Subcutaneous abdominal adipose tissue (tissue), 5 donors: ENCODE results near the gene LPP.

Experiments
- H3K27ac ChIP-seq: one replicate; pipeline ENCODE4 v1.7.0; 2013; ENCODE audit warnings: low read depth, mild to moderate bottlenecking, inconsistent platforms, low read length, moderate library complexity
- H3K27me3 ChIP-seq, 5 donors: one replicate each; pipeline ENCODE4 v1.7.0; 2013; ENCODE audit warnings: low read length in 5 of 5, inconsistent platforms in 1 of 5; ENCODE audit not compliant: control insufficient read depth in 5 of 5, insufficient read depth in 4 of 5
- H3K36me3 ChIP-seq, 5 donors: one replicate each; pipeline ENCODE4 v1.7.0; 2013; ENCODE audit warnings: low read length in 5 of 5; ENCODE audit not compliant: control insufficient read depth in 5 of 5, insufficient read depth in 5 of 5
- H3K4me1 ChIP-seq, 5 donors: one replicate each; pipeline ENCODE4 v1.7.0; 2013; ENCODE audit warnings: low read length in 5 of 5, mild to moderate bottlenecking in 3 of 5, moderate library complexity in 1 of 5; ENCODE audit not compliant: control insufficient read depth in 5 of 5, insufficient read depth in 5 of 5
- H3K4me3 ChIP-seq, 5 donors: one replicate each; pipeline ENCODE4 v1.7.0; 2013; ENCODE audit warnings: low read length in 5 of 5, low read depth in 1 of 5
- H3K9ac ChIP-seq, 5 donors: one replicate each; pipeline ENCODE4 v1.7.0; 2013; ENCODE audit warnings: low read length in 5 of 5, mild to moderate bottlenecking in 4 of 5, moderate library complexity in 3 of 5
- H3K9me3 ChIP-seq, 5 donors: one replicate each; pipeline ENCODE4 v1.7.0; 2013; ENCODE audit warnings: low read length in 5 of 5; ENCODE audit not compliant: control insufficient read depth in 5 of 5
- donor health status: healthy.
- donor health status: healthy.
- donor health status: healthy.
- donor health status: healthy.
- donor health status: healthy.

Gene LPP

DNA sequence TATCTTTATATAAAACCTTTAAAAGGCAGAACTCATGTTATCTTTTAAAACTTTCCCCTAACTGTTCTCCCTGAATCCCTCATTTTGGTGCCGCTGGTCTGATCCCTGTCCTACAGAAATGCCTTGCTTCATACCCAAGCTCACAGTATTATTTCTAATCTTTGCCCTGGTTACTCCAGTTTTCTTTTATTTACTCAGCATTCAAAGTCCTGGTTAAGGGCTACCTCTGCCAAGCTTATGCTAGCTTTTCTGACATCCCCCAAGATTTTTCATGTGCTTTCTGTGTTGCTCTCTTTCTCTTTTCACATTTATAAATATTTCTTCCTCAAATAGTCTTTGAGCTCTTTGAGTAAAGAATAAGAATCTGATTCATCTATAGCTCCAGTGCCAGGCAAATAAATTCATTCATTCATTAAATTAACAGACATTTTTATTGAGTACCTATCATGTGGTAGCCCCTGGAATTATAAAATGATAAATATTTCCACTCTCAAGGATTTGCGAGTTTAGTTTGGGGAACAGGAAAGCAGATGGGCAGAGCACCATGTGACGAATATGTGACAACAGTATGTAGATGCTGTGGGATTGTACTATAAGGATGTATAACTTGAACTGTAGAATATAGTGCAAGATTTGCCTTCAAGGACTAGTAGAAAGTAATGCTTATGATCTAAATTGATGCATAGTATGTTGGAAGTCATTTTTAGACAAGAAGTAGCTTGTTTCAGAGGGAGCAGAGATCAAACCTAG lies 247.5 kb downstream of the LPP start:
- Histone ChIP-seq H3K27me3 (no peaks in the 10 kb centered on the region), H3K9ac (no peak overlapping the region), H3K36me3 (peaks cover 2 to 6% (median 5%) of the 10 kb centered on the region in 5 donors), H3K4me1 (peaks cover 0 to 32% (median 29%) of the 10 kb centered on the region in 5 donors), H3K4me3 (no peak overlapping the region), H3K9me3 (no peaks in the 10 kb centered on the region), H3K27ac (peak overlapping the region; percentile 3)

DNA sequence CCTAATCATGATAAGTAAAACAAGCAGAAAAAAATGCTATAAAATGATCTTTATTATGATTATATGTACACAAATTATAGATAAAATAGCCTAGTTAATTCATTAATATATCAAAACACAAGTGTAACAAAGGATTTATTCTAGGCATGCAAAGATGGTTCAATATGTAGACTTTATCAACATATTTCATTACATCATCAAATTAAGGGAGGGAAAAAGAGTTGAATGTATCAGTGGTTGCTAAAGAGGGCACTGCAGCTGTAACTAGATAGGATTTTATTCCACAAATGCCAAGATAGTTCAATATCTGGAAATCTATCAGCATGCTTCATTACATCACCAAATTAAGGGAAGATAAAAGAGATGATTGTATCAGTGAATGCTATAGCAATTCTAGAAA lies 248.3 kb downstream of the LPP start:
- Histone ChIP-seq H3K36me3 (peaks cover 8 to 11% (median 10%) of the 10 kb centered on the region in 5 donors), H3K27me3 (no peaks in the 10 kb centered on the region), H3K9ac (no peak overlapping the region), H3K27ac (no peak overlapping the region), H3K4me3 (no peak overlapping the region), H3K9me3 (no peaks in the 10 kb centered on the region), H3K4me1 (peaks cover 0 to 24% (median 22%) of the 10 kb centered on the region in 5 donors)

DNA sequence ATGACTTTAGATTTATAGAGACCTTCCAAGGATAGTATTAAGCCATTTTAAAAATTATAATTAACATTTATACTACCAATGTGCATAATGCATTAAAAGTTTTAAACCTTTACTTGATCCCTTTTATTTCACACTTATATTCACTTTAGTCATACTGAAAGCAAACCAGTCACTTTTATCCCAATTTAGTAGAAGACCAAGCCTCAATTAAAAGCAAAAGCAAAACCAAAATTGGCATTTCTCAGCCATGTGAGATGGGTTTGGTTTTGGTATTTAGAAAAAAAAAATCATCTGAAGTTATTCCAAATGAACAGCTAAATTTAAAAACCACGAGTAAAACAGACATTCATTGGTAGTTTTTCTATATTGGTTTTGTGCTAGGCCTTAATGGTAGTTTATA lies 249.4 kb downstream of the LPP start:
- H3K4me3 ChIP-seq, result no peak overlapping the region
- H3K27me3 ChIP-seq, result no peaks in the 10 kb centered on the region
- peaks cover 0 to 16% (median 10%) of the 10 kb centered on the region in 5 donors for H3K4me1 ChIP-seq
- H3K27ac ChIP-seq, result no peak overlapping the region
- H3K9ac ChIP-seq, result peak overlapping the region in 1 of 5 donors; percentile 25
- H3K9me3 ChIP-seq, result no peaks in the 10 kb centered on the region
- peaks cover 10 to 17% (median 13%) of the 10 kb centered on the region in 5 donors for H3K36me3 ChIP-seq

DNA sequence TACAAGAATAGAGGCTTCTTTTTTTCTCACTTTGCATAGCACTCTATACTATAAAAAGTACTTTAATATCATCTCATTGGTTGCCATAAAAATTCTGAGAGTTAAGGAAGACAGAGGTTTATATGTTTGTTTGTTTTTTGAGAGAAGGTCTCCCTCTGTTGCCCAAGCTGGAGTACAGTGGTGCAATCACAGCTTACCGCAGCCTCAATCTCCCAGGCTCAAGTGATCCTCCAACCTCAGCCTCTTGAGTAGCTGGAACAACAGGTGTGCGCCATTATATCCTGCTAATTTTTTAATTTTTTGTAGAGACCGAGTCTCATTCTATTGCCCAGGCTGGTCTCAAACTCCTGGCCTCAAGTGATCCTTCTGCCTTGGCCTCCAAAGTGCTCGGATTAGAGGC lies 250.2 kb downstream of the LPP start:
- Histone ChIP-seq H3K4me1 (peaks cover 0 to 16% (median 9%) of the 10 kb centered on the region in 5 donors), H3K4me3 (no peak overlapping the region), H3K27ac (no peak overlapping the region), H3K9me3 (no peaks in the 10 kb centered on the region), H3K9ac (no peak overlapping the region), H3K27me3 (no peaks in the 10 kb centered on the region), H3K36me3 (peaks cover 10 to 17% (median 15%) of the 10 kb centered on the region in 5 donors)

DNA sequence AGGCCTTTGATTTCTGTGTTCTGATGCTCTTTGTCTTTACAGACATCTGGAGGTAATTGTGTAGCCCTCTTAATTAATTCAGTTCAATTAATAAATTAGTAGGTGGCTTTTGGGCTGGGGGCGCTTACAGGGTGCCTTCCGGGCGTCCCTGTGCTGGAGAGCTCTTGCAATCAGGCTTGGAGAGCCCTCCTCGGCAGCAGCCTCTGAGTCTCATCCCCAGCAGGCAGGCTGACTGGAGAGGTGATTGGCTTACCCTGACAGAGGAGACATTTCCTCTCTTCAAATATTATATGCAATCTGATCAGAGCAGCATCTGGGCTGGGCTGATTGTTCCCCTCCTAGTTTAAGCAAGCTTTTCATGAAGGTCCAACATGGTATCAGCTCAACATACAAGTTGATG lies 250.7 kb downstream of the LPP start:
- no peak overlapping the region for H3K27ac ChIP-seq
- H3K9me3 ChIP-seq, result no peaks in the 10 kb centered on the region
- H3K9ac ChIP-seq, result no peak overlapping the region
- no peaks in the 10 kb centered on the region for H3K27me3 ChIP-seq
- peaks cover 10 to 17% (median 15%) of the 10 kb centered on the region in 5 donors for H3K36me3 ChIP-seq
- no peak overlapping the region for H3K4me3 ChIP-seq
- peaks cover 0 to 16% (median 9%) of the 10 kb centered on the region in 5 donors for H3K4me1 ChIP-seq

DNA sequence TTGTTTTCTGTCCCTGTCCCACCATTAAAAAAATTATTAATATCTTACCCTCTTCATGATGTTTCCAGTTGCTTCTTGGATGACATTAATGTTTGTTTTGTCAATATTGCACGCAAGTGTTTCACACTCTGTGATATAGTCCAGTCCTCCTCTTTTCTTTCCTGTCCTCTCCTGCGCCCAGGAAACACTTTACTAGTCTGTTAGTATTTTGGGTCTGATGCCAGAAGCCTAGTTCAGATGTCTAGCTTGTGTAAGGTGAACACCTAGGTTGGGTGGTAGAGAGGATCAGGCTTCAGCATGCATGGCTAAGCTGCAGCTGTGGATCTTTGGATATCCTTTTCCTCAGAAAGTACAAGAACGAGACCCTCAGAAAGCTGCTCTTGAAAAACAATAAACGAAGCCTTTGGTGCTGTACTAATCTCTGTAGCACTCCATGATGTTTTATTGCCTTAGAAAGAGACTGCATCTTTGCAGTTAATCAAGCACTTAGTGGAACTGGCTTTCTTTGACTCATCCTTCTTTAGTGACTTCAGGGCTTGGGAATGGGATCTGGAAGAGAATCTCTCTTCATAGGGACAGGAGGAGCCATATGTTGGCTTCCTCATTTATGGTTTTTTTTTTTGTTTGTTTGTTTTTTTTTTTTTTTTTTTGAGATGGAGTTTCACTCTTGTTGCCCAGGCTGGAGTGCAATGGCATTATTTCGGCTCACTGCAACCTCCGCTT lies 253.4 kb downstream of the LPP start:
- Histone ChIP-seq H3K27ac (no peak overlapping the region), H3K4me3 (no peak overlapping the region), H3K9me3 (no peaks in the 10 kb centered on the region), H3K4me1 (peaks cover 0 to 3% (median 0%) of the 10 kb centered on the region in 5 donors), H3K9ac (no peak overlapping the region), H3K27me3 (no peaks in the 10 kb centered on the region), H3K36me3 (peaks cover 10 to 18% (median 16%) of the 10 kb centered on the region in 5 donors)

DNA sequence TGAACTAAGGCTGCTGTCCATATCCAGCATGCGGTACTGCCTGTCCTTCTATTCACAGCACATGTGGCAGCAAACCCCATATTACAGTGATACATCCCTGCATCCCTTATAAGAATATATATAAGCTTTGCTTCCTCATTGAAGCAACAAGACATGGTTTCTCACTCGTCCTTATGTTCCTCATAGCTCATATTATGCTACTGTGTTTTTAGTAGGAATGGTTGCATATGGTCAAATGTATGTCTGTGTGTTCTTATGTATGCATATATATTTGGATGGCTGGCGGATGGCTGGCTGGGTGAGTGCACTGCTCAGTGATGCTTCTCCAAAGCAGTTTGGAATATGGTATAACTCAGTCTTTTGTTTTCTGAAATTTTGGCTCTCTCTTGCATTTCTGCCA lies 254.9 kb downstream of the LPP start:
- H3K27ac ChIP-seq, result no peak overlapping the region
- H3K9me3 ChIP-seq, result no peaks in the 10 kb centered on the region
- H3K4me1 ChIP-seq, result no peaks in the 10 kb centered on the region
- H3K9ac ChIP-seq, result no peak overlapping the region
- peaks cover 10 to 19% (median 17%) of the 10 kb centered on the region in 5 donors for H3K36me3 ChIP-seq
- no peak overlapping the region for H3K4me3 ChIP-seq
- no peaks in the 10 kb centered on the region for H3K27me3 ChIP-seq

DNA sequence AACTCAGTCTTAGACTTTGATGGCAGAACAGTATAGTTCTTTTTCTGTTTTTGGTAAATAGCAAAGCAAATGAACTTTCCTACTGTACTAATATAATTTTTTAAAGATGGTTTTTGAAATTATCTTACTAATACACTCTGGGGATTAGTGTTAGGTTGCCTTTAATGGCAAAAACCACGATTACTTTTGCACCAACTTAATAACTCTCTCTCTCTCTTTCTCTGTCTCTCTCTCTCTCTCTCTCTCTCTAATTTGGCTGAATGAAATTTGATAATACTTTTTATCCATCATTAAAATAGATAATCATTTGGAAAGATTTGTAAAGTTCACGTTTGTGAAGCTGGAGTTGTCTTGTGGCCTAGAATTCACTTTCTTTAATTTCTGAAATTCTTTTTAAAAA lies 257.8 kb downstream of the LPP start:
- Histone ChIP-seq H3K4me3 (no peak overlapping the region), H3K9ac (no peak overlapping the region), H3K4me1 (no peaks in the 10 kb centered on the region), H3K9me3 (no peaks in the 10 kb centered on the region), H3K36me3 (peaks cover 2 to 12% (median 11%) of the 10 kb centered on the region in 5 donors), H3K27ac (no peak overlapping the region), H3K27me3 (no peaks in the 10 kb centered on the region)

DNA sequence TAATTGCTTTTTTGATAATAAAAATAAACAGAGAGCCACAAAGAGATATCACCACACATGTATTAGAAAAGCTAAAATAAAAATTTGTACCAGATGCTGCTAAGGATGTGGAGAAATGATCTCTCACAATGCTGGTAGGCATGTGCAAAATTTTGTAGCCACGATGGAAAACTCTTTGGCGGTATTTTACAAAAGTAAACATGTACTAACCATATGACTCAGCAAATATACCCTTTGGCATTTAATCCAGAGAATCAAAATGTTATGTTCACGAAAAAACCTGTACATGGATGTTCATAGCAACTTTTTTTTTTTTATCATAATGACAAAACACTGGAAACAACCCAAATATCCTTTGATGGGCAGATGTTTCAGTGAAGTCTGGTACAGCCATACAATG lies 261.2 kb downstream of the LPP start:
- Histone ChIP-seq H3K36me3 (peaks cover 0 to 3% (median 0%) of the 10 kb centered on the region in 5 donors), H3K4me1 (peaks cover 0 to 7% (median 0%) of the 10 kb centered on the region in 5 donors), H3K27me3 (no peaks in the 10 kb centered on the region), H3K4me3 (no peak overlapping the region), H3K9me3 (peaks cover 0 to 2% (median 0%) of the 10 kb centered on the region in 5 donors), H3K9ac (no peak overlapping the region), H3K27ac (no peak overlapping the region)

DNA sequence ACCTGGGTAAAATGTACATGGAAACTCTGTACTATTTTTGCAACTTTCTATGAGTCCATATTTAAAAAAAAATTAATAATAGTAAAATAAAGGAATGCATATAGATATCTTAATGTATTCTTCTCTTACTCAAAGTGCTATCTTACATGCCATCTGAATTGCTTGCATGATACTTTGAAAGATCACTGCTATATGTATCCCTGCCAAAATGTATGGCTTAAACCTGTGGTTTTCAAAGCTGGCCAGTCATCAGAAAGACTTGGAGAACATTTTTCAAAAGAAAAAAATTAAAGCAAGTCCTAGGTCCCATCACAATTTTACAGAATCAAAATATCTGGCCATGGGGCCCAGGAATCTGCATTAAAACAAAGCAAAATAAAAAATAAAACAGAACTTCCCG lies 262.1 kb downstream of the LPP start:
- peaks cover 0 to 10% (median 3%) of the 10 kb centered on the region in 5 donors for H3K4me1 ChIP-seq
- H3K9me3 ChIP-seq, result peaks cover 0 to 2% (median 0%) of the 10 kb centered on the region in 5 donors
- no peaks in the 10 kb centered on the region for H3K27me3 ChIP-seq
- H3K27ac ChIP-seq, result no peak overlapping the region
- no peak overlapping the region for H3K4me3 ChIP-seq
- no peak overlapping the region for H3K9ac ChIP-seq
- H3K36me3 ChIP-seq, result peaks cover 0 to 3% (median 0%) of the 10 kb centered on the region in 5 donors
